Measurements from ENCODE around the gene MACC1.

The MACC1 gene

GRCh38 chr7:20229646-20230500, 12.7 kb upstream of the MACC1 start:
- no peak for DNase-seq (ENCODE audit: low spot score)

GRCh38 chr7:20229081-20229480, 11.9 kb upstream of the MACC1 start:
- no peak for DNase-seq (ENCODE audit: low spot score)

- DNase-seq (ENCODE audit: low spot score), result no peak
Measured at GRCh38 chr7:20228654-20229053, 11.5 kb upstream of the MACC1 start.

GRCh38 chr7:20227291-20227795, 10.2 kb upstream of the MACC1 start:
- DNase-seq (ENCODE audit: low spot score), result no peak

DNA sequence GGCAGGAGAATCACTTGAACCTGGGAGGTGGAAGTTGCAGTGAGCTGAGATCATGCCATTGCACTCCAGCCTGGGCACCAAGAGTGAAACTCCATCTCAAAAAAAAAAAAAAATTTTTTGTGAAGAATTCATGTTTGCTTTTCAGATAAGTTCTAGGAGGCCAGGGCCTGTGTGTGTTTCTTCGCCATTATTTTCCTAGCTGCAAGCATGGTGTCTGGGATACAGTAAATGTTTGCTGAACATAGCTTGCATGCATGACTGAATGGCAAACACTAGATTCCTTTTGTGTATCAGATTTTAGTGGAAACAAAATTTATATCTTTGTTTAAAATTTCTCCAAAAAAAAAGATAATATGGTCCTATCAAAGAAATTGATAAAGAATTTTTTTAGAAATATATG, 9.7 kb upstream of the MACC1 start:
- no peak for DNase-seq (ENCODE audit: low spot score)

DNA sequence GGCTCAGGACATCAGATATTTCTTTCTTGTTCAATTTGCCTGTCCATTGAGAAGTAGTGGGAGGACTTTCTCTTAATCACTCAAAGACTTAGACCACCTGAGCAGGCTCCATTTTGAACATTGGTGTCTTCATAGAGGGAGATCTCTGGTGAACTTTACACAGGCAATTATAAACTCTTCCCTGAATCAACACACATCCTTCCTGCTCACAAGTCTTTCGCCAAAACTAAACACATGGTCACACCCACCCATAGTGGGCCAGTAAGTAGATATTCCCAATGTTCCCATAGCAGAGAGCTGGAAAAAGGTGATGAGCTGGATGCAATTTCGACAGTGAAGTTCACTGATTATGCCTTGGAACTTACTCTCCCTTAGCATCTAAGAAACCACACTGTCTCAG, 8.2 kb upstream of the MACC1 start:
- no peak for DNase-seq (ENCODE audit: low spot score)

DNA sequence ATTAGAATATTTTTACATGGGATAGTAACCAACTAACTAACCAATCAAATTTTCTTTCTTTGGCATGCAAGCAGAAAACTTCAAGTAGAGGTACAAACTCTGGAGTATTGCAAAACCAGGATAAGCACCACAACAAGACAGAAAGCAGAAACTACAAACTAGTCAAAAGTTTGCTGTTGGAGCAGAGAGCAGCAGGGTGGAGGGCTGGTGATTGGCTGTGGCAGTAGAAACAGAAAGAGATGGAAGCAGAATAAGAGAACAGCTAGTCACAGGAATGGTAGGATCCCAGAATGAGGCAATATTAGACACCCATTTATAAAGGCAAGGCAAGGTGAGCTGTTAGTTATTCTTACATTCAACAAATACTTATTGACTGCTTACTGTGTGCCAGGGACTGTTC, 6.8 kb upstream of the MACC1 start:
- no peak for DNase-seq (ENCODE audit: low spot score)

DNA sequence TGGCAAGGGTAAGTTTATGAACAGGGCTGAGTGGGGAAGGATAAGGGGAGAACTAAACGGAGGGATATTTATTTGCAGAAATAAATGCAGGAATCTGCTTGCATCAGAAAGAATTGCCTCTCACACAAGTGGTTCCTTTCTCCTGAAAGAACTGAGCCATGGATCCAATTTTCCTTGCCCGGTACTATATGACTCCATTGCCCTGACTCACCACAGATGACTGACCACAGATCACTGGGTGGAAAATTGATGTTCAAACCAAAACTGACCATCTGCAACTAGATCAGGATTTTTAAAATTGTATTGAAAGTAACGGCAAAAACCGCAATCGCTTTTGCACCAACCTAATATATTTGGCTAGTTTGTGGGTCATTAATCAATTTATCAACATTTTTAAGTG, 6.2 kb upstream of the MACC1 start:
- DNase-seq (ENCODE audit: low spot score), result no peak

- DNase-seq (ENCODE audit: low spot score), result no peak
Measured at GRCh38 chr7:20222219-20222828, 5.1 kb upstream of the MACC1 start.

DNA sequence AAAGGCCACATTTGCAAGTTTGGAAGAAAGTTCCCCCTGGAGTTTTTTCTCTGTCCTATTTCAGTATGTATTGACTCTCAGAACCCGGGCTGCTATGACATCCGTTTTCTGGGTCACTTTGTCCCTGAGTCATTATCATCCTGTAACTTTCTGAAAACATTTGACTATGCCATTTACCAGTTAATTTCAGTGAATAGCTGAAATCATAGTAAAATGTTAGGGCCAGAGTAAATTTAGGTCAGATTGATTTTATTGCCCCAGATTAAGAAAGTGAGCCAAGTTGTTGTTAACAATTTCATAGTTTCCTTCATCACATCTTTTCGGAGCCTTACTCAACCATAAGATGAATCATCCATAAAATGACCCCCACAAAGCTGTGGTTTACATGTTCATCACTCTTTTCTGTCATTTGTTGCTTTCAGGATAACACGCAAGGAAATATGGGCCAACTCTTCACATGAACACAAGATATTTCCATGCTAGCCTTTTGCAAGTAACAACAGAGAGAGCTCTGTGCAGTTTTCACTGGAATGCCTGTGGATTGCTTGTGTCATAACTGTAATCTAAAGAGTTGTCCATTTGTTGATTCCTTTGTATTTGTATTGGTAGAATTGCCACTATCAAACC, 3.9 kb upstream of the MACC1 start:
- DNase-seq (ENCODE audit: low spot score), result no peak

GRCh38 chr7:20220293-20220761, 3.1 kb upstream of the MACC1 start:
- no peak for DNase-seq (ENCODE audit: low spot score)

GRCh38 chr7:20219446-20220292, 2.5 kb upstream of the MACC1 start:
- peak; percentile 42 for DNase-seq (ENCODE audit: low spot score)

GRCh38 chr7:20219062-20219445, 1.9 kb upstream of the MACC1 start:
- no peak for DNase-seq (ENCODE audit: low spot score)

- no peak for DNase-seq (ENCODE audit: low spot score)
Measured at GRCh38 chr7:20218279-20218678, 1.1 kb upstream of the MACC1 start.

GRCh38 chr7:20216406-20217036, 663 bp downstream of the MACC1 start:
- DNase-seq (ENCODE audit: low spot score), result no peak

GRCh38 chr7:20214921-20215669, 2.1 kb downstream of the MACC1 start:
- DNase-seq (ENCODE audit: low spot score), result no peak

- DNase-seq (ENCODE audit: low spot score), result no peak
Measured at GRCh38 chr7:20214132-20214531, 3.1 kb downstream of the MACC1 start.

- DNase-seq (ENCODE audit: low spot score), result no peak
Measured at GRCh38 chr7:20213378-20213777, 3.8 kb downstream of the MACC1 start.

DNA sequence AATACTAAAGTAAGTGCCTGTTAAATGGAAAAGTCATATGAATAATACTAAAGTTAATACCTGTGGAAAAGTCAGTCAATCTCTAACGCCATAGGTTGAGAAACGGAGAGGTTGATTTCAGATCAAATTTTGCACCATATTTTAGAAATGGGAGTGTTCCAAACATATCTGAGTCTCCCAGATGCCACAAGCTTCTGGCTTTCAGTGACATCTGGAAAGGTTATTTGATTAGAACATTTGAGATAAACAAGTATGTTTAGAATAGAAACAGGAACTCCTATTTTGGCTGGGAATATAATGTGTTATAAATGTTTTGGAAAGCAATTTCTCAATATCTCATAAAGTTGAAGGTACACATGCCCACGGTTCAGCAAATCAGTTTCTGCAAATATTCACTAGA, 5.8 kb downstream of the MACC1 start:
- DNase-seq (ENCODE audit: low spot score), result no peak

DNA sequence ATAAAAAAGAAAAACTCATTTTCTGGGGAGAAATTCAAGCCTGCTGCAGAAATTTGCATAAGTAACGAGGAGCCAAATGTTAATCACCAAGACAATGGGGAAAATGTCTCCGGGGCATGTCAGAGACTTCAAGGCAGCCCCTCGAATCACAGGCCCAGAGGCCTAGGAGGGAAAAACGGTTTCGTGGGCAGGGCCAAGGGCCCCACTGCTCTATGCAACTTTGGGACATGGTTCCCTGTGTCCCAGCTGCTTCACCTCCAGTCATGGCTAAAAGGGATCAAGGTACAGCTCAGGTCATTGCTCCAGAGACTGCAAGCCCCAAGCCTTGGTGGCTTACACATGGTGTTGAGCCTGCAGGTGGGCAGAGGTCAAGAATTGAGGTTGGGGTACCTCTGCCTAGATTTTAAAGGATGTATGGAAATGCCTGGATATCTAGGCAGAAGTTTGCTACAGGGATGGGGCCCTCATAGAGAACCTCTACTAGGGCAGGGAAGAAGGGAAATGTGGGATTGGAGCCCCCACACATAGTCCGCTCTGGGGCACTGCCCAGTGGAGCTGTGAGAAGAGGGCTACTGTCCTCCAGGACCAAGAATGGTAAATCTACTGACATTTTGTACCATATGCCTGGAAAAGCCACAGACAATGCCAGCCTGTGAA, 8.4 kb downstream of the MACC1 start:
- no peak for DNase-seq (ENCODE audit: low spot score)
